ENCODE data around the gene GIMAP8.
"Not testable (repeated sequence)": the region's sequence is repeated elsewhere in the genome, so short reads cannot be mapped to it uniquely, and the experiment has no call there.

Gene GIMAP8

DNA sequence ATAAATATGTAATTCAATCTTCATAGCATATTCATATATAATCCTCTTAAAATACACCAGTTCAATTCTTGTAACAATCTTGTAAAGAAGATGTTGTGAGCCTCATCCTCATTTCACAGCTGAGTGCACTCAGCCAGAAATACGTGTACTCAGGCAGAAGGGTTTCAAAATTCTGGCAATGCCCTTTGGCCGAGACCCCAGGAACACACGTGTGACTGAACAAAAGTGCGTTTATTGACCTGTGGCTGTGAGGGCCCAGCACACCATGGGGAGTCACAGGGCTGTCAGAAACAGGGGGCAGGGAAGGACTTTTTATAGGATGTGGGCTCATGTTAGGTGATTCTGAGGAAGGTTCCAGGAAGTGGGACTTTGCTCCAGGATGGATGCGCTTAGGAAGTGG, 21.5 kb downstream of the GIMAP8 start:
- no peak for DNase-seq

DNA sequence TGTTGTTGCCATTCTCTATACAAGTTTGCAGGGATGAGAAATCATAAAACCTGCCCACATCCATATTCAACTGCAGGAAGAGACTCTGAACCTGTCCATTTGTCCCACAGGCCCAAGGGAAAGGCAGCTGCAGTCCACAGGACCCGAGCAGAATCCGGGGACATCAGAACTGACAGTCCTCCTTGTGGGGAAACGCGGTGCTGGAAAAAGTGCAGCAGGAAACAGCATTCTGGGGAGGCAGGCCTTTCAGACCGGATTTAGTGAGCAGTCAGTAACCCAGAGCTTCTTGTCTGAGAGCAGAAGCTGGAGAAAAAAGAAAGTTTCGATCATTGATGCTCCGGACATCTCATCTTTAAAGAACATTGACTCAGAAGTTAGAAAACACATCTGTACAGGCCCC, 23.5 kb downstream of the GIMAP8 start:
- DNase-seq, result no peak

DNA sequence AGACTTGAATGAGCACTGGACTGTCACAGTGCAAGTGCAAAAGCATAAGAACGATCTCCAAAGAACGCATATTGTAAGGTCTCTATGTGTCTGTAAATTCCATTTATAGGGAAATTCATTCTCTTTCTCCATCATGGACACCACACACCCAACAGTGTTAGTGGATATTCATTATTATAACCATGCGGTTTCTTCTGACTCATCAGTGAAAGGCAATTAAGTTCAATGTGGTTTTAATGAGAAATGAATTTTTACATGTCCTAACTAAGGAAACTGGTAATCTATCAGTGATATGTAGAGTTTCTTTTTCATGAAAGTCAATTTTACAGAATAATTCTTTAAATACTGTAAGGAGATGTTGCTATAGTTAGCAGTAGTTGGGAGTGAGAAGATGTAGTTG, 25.9 kb downstream of the GIMAP8 start:
- no peak for DNase-seq

DNA sequence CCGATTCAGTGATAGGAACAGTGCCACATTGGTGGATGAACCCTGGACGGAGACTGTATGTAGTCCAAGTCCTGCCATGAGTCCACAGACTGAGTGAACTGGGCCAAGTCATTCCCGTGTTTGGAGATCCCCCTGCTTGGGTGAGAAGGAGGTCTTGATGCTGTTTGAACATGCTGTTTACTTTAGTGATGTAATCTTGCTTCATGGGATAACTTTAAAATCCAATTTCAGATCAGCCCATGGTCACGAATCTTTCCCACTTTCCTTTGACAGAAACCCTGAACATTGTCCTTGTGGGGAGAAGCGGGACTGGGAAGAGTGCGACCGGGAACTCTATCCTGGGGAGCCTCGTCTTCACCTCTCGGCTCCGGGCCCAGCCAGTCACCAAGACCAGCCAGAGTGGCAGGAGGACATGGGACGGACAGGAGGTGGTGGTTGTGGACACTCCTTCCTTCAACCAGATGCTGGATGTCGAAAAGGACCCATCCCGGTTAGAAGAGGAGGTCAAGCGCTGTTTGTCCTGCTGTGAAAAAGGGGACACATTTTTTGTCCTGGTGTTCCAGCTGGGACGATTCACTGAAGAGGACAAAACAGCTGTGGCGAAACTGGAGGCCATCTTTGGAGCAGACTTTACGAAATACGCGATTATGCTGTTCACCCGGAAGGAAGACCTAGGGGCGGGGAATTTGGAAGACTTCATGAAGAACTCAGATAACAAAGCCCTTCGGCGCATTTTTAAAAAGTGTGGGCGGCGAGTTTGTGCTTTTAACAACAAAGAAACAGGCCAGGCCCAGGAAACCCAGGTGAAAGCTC, 26.6 kb downstream of the GIMAP8 start:
- no peak for DNase-seq

GRCh38 chr7:150479023-150479716, 28.7 kb downstream of the GIMAP8 start:
- DNase-seq, result no peak

DNA sequence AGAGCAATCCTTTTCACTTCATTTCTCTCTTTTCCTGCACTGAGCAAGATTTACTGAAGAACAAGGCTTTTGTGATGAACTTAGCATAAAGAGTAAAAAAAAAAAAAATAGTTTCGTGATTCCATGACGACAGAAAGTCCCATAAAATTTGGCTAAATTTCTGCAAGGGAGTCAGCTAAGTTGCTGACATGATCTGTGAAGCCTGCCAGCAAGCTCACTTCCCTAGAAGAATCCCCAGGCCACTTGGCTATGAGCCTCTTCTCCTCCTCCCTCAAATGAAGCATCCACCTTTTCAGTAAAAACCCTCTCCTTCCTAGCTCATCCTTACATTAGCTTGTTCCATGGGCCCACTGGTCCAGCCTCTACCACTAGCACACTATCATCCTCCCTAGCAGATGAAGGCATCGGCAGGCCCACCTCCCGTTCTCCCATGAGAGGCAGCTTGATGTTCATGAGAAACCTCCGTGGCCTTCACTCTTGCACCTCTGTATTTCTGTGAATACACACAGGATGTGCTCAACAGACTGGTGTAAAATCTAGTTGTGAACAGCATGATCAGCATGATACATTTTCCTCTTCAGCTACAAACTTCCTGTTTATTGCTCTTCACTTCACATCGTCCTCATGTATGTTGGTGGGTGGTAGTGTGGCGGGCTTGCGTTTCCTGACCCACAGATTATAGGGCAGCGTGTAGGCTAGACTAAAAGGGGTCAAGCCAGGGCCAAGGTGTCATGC, 30.9 kb downstream of the GIMAP8 start:
- DNase-seq, result no peak

GRCh38 chr7:150481922-150482321, 31.5 kb downstream of the GIMAP8 start:
- DNase-seq, result no peak

DNA sequence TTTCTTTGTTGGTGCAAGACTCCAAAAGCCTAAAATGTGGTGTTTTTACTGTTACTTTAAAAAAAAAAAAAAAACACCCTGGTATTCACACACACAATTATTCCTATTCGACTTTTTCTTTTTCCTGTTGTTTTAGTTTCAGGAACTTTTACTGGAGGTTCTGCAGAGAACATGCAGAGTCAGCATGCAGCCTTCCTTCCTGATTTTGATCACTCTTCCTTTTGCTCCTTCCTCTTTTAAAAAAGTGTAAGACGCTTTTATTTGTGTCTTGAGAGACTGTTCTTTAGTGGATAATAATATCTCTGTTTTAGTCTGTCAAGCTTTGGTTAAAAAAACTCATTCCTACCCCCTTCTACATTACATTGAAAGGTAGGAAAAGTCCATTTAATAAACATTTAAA, 33.1 kb downstream of the GIMAP8 start:
- not testable (repeated sequence) for DNase-seq

DNA sequence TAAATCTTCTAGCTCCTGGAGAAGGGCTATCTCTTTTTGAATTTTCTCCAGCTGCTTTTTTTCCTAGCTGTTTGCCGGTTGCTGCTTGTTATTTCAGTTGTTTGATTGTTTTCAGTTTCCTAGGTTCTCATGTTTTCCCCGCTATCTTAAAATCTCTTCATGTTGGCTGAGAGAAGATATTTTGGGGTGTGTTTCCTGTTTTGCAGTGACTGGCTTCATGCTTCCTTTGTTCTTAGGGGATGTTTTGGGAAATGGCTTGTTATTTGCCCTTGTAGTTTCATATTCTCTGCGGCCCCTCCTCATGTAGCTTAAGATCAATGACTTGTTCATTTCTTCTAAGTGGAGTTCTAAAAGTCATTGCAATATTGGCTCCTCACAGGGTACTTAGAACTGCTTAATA, 33.6 kb downstream of the GIMAP8 start:
- DNase-seq, result not testable (repeated sequence)

DNA sequence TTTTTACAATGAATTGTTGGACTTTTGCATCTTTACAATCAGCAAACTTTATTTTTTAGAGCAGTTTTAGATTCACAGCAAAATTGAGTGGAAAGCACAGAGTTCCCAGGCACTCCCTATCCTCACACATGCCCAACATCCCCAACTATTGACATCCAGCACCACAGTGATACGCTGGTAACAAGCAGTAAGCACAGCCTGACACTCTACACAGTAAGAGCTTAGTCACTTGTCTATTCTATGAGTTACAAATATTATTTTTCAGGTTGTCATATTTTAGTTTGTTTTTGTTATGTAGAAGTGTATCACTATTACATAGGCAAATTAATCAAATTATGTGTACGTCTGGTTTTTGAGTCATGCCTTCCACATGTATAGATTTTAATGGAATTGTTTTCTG, 37.2 kb downstream of the GIMAP8 start:
- no peak for DNase-seq

GRCh38 chr7:150489782-150490181, 39.4 kb downstream of the GIMAP8 start:
- no peak for DNase-seq

- not testable (repeated sequence) for DNase-seq
Observed at GRCh38 chr7:150493442-150493841, 43.0 kb downstream of the GIMAP8 start.

- no peak for DNase-seq
Observed at GRCh38 chr7:150502519-150502918, 52.1 kb downstream of the GIMAP8 start.

- DNase-seq, result no peak
Observed at GRCh38 chr7:150503155-150503554, 52.7 kb downstream of the GIMAP8 start.

- DNase-seq, result no peak
Observed at GRCh38 chr7:150503581-150503980, 53.2 kb downstream of the GIMAP8 start.

- no peak for DNase-seq
Observed at GRCh38 chr7:150507947-150508602, 57.6 kb downstream of the GIMAP8 start.

DNA sequence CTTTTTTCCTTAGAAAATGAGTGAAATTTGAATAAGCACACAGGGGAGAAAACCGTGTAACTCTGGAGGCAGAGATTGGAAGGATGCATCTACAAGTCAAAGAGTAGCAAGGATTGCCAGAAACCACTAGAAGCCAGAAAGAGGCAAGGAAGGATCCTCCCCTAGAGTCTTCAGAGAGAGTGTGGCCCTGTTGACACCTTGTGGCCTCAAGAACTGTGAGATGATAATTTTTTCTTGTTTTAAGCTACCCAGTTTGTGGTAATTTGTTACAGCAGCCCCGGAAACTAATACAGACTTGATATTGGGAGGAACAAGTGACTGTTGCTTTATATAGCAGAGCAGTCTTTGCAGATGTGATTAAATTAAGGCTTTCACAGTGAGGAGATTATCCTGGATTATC, 60.6 kb downstream of the GIMAP8 start:
- DNase-seq, result no peak

GRCh38 chr7:150513758-150514157, 63.3 kb downstream of the GIMAP8 start:
- DNase-seq, result no peak

GRCh38 chr7:150514748-150515222, 64.4 kb downstream of the GIMAP8 start, which contains the start of gene GIMAP7:
GIMAP7 (plus strand) TSS chr7:150514872; CDS start chr7:150519975, 5,103 bp downstream.
- DNase-seq, result no peak

DNA sequence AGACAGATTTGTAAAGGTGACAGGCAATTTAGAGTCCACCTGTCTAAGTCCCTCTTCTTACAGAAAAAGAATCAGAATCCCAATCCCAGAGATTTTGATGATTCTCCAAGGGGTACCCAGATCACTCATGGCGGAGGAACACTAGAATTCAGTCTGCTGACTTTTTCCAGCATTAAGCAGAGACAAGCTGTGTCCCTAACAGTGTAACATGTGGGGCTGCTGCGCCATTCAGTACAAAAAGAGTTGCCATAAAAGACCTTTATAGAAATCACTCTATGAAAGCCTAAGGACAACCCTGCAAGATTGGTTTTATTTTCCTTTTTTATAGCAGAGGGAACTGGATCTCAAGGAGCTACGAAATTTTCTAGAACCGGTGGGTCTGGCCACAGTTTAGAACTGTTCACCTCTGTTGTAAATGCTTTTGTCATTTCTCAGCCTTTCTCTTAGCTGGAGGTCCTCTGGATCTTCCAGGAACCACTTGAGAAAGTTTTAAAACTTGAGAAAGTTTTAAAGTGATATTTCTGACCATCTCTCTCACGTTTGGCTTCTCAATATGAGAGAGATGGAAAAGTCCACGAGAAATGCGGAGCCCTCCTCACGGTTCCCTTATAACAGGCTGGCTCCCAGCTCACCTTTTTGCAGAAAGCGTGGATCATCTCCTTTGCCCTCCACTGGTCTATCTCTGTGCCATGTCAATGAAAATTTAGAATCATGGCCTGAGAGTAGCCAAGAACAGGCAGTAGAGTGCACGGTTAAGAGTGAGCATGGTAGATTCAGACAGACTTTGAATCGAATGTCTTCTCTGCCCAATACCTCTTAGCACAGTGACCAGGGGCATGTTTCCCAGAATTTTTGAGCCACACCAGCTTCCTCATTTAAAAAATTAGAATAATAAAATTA, 65.1 kb downstream of the GIMAP8 start:
- DNase-seq, result no peak

GRCh38 chr7:150516956-150517745, 66.7 kb downstream of the GIMAP8 start:
- no peak for DNase-seq
